Central memory CD8-positive, alpha-beta T cell (primary cell): Measurements from ENCODE around the gene SPZ1.
"Not testable (repeated sequence)": the region's sequence is repeated elsewhere in the genome, so short reads cannot be mapped to it uniquely, and the experiment has no call there.

ENCODE experiments used
- ATAC-seq: fragments of 150-1000 bp; cut with Tn5 transposase; replicated peaks from 2 replicates; pipeline ENCODE4 v1.10.0; 2022; ENCODE audit warnings: mild to moderate bottlenecking, moderate FRiP score, moderate number of reproducible peaks; ENCODE audit not compliant: poor library complexity, severe bottlenecking; ENCODE audit errors: extremely low read depth
- DNase-seq, 2 donors: peaks; one replicate each; pipeline ENCODE4 v3.0.0; 2021; ENCODE audit warnings: low spot score in 2 of 2
- H3K27ac Mint-ChIP-seq: one replicate; pipeline ENCODE4 v1.8.0; 2022; ENCODE audit warnings: low read depth, mild to moderate bottlenecking, moderate library complexity, mixed read lengths
- H3K27me3 Mint-ChIP-seq: one replicate; pipeline ENCODE4 v1.8.0; 2022; ENCODE audit warnings: mixed read lengths
- H3K36me3 Mint-ChIP-seq: one replicate; pipeline ENCODE4 v1.8.0; 2022; ENCODE audit warnings: mild to moderate bottlenecking, moderate library complexity, mixed read lengths; ENCODE audit not compliant: insufficient read depth
- H3K4me1 Mint-ChIP-seq: one replicate; pipeline ENCODE4 v1.8.0; 2022; ENCODE audit warnings: mixed read lengths
- H3K4me3 Mint-ChIP-seq: one replicate; pipeline ENCODE4 v1.8.0; 2022; ENCODE audit warnings: mild to moderate bottlenecking, moderate library complexity, mixed read lengths
- H3K9me3 Mint-ChIP-seq: one replicate; pipeline ENCODE4 v1.8.0; 2022; ENCODE audit warnings: mixed read lengths

Gene SPZ1

GRCh38 chr5:80300125-80300524, 19.7 kb upstream of the SPZ1 start:
- DNase-seq: no peak
- H3K27me3 Mint-ChIP-seq: peaks cover 7% of the 10 kb centered on the region
- peaks cover 1% of the 10 kb centered on the region for H3K36me3 Mint-ChIP-seq
- H3K27ac Mint-ChIP-seq: no peak overlapping the region
- H3K4me3 Mint-ChIP-seq: no peak overlapping the region
- no peaks in the 10 kb centered on the region for H3K4me1 Mint-ChIP-seq
- no peaks in the 10 kb centered on the region for H3K9me3 Mint-ChIP-seq
- no peak for ATAC-seq

GRCh38 chr5:80300796-80301195, 19.0 kb upstream of the SPZ1 start:
- H3K4me1 Mint-ChIP-seq, H3K27ac Mint-ChIP-seq, H3K36me3 Mint-ChIP-seq, H3K27me3 Mint-ChIP-seq, H3K4me3 Mint-ChIP-seq, H3K9me3 Mint-ChIP-seq, DNase-seq, ATAC-seq: not testable (repeated sequence)

- not testable (repeated sequence) for H3K9me3 Mint-ChIP-seq, H3K27ac Mint-ChIP-seq, H3K27me3 Mint-ChIP-seq, H3K4me1 Mint-ChIP-seq, H3K4me3 Mint-ChIP-seq, DNase-seq, ATAC-seq, H3K36me3 Mint-ChIP-seq
Observed at GRCh38 chr5:80301342-80301741, 18.5 kb upstream of the SPZ1 start.

DNA sequence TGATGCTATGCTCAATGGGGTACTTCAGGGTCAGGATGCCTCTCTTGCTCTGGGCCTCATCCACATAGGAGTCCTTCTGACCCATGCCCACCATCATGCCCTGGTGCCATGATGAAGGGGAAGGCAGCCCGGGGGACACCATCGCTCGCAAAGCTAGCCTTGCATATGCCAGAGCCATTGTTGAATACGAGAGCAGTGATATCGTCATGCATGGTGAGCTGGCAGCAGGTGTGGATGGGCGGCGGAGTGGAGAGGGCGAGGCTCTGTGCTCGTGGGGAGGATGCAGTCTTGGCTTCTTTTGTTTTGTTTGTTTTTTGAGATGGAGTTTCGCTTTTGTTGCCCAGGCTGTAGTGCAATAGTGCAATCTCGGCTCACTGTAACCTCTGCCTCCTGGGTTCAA, 17.2 kb upstream of the SPZ1 start:
- ATAC-seq (no peak), DNase-seq (no peak)
- peaks cover 7% of the 10 kb centered on the region for H3K27me3 Mint-ChIP-seq
- H3K4me1 Mint-ChIP-seq: no peaks in the 10 kb centered on the region
- H3K4me3 Mint-ChIP-seq: no peak overlapping the region
- H3K27ac Mint-ChIP-seq: no peak overlapping the region
- H3K36me3 Mint-ChIP-seq: no peaks in the 10 kb centered on the region
- no peaks in the 10 kb centered on the region for H3K9me3 Mint-ChIP-seq

DNA sequence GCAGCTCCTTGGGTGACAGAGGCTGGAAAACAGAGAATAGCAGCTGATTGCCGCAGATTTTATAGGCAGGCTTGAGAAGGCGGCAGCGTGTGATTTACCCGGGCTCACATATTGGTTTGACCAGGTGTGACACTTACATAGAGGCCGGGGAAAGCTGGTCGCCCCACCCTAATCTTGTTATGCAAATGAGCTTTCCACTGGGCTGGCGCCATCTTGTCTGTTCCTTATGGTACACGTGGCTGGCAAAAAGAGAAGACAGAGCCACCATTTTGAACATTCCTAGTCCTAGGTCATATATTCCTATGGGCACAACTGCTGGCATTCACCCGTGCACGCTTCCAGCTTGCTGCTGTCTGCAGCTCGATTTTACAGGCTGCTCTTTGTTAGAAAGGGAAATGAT, 11.3 kb upstream of the SPZ1 start:
- ATAC-seq (no peak), DNase-seq (no peak)
- H3K27ac Mint-ChIP-seq: no peak overlapping the region
- no peak overlapping the region for H3K4me3 Mint-ChIP-seq
- H3K9me3 Mint-ChIP-seq: no peaks in the 10 kb centered on the region
- no peaks in the 10 kb centered on the region for H3K36me3 Mint-ChIP-seq
- H3K27me3 Mint-ChIP-seq: no peaks in the 10 kb centered on the region
- H3K4me1 Mint-ChIP-seq: no peaks in the 10 kb centered on the region

GRCh38 chr5:80309871-80310665, 9.7 kb upstream of the SPZ1 start:
- Mint-ChIP-seq H3K36me3 (no peaks in the 10 kb centered on the region), H3K4me3 (no peak overlapping the region), H3K4me1 (no peaks in the 10 kb centered on the region), H3K27me3 (peaks cover 4% of the 10 kb centered on the region), H3K9me3 (no peaks in the 10 kb centered on the region), H3K27ac (no peak overlapping the region)
- DNase-seq: no peak
- no peak for ATAC-seq

DNA sequence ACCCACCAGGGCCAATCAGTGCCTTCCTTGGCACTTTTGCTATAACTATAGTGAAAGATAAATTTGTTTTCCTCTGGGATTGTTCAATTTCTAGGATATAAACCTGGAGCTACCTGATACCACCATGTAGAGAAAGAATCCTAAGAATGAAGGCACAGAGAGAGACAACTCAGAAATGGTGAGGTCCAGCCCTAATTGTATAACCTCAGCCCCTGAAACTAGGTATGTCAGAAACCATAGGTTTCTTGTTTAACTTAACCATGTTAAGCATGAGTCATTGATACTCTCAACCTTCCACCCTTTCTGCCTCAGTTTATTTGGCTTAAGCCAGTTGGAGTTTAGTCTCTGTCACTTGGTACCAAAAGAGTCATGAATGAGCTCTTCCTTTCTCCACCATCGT, 4.6 kb upstream of the SPZ1 start:
- ATAC-seq (no peak), DNase-seq (no peak)
- Mint-ChIP-seq H3K27ac (no peak overlapping the region), H3K9me3 (no peaks in the 10 kb centered on the region), H3K4me1 (no peaks in the 10 kb centered on the region), H3K36me3 (no peaks in the 10 kb centered on the region), H3K27me3 (peaks cover 42% of the 10 kb centered on the region), H3K4me3 (no peak overlapping the region)

- Mint-ChIP-seq H3K4me1 (no peaks in the 10 kb centered on the region), H3K27ac (no peak overlapping the region), H3K9me3 (no peaks in the 10 kb centered on the region), H3K36me3 (no peaks in the 10 kb centered on the region), H3K27me3 (peaks cover 62% of the 10 kb centered on the region), H3K4me3 (no peak overlapping the region)
- no peak for DNase-seq
- no peak for ATAC-seq
Observed at GRCh38 chr5:80318212-80318611, 1.6 kb upstream of the SPZ1 start.

- ATAC-seq (no peak), DNase-seq (no peak)
- Mint-ChIP-seq H3K4me3 (no peak overlapping the region), H3K27me3 (peaks cover 45% of the 10 kb centered on the region), H3K27ac (no peak overlapping the region), H3K4me1 (no peaks in the 10 kb centered on the region), H3K36me3 (no peaks in the 10 kb centered on the region), H3K9me3 (no peaks in the 10 kb centered on the region)
Observed at GRCh38 chr5:80324912-80325311, 5.1 kb downstream of the SPZ1 start.

DNA sequence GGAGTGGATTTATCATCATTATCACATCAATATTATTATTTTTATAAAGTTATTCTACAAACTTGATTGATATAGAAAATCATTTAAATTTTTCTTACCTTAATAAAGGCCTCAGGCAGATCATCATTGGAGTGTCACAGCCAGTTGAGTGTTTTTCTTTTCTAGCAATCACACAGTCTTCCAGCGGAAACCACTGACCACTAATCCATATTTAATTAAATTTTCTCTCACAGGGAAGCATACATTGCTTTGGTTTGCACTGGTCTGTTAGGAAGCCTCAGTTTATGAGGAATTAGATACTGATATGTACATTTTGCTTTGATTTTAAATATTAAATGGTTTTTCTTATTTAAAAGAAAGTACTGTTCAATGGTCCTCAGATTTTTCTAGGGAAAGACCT, 6.7 kb downstream of the SPZ1 start:
- Mint-ChIP-seq H3K4me1 (no peaks in the 10 kb centered on the region), H3K4me3 (no peak overlapping the region)

DNA sequence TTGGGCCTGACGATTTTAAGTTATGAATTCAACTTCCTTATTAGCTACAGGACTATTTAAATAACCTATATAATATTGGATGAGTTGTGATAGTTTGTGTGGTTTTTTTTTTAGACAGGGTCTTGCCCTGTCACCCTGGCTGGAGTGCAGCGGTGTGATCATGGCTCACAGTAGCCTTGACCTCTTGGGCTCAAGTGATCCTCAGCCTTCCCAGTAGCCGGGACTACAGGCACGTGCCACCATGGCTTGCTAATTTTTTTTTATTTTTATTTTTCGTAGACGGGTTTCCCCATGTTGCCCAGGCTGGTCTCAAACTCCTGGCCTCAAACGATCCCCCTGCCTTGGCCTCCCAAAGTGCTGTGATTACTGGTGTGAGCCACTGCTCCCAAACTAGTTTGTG, 17.6 kb downstream of the SPZ1 start:
- peaks cover 67% of the 10 kb centered on the region for H3K27me3 Mint-ChIP-seq
- no peaks in the 10 kb centered on the region for H3K9me3 Mint-ChIP-seq
- no peaks in the 10 kb centered on the region for H3K4me1 Mint-ChIP-seq
- H3K4me3 Mint-ChIP-seq: no peak overlapping the region
- ATAC-seq: no peak
- peaks cover 2% of the 10 kb centered on the region for H3K36me3 Mint-ChIP-seq
- DNase-seq: no peak
- H3K27ac Mint-ChIP-seq: no peak overlapping the region

More for the DNA sequence above, 6.7 kb downstream of the SPZ1 start:
- peaks cover 32% of the 10 kb centered on the region for H3K27me3 Mint-ChIP-seq
- ATAC-seq (no peak), DNase-seq (no peak)
- no peak overlapping the region for H3K27ac Mint-ChIP-seq
- no peaks in the 10 kb centered on the region for H3K36me3 Mint-ChIP-seq
- H3K9me3 Mint-ChIP-seq: no peaks in the 10 kb centered on the region

- peaks cover 64% of the 10 kb centered on the region for H3K27me3 Mint-ChIP-seq
- no peaks in the 10 kb centered on the region for H3K36me3 Mint-ChIP-seq
- no peak overlapping the region for H3K4me3 Mint-ChIP-seq
- DNase-seq (no peak), ATAC-seq (no peak)
- H3K9me3 Mint-ChIP-seq: no peaks in the 10 kb centered on the region
- H3K27ac Mint-ChIP-seq: no peak overlapping the region
- no peaks in the 10 kb centered on the region for H3K4me1 Mint-ChIP-seq
Observed at GRCh38 chr5:80339116-80339515, 19.3 kb downstream of the SPZ1 start.

GRCh38 chr5:80341016-80341775, 21.4 kb downstream of the SPZ1 start:
- Mint-ChIP-seq H3K4me3 (no peak overlapping the region), H3K27ac (no peak overlapping the region), H3K9me3 (no peaks in the 10 kb centered on the region), H3K4me1 (no peaks in the 10 kb centered on the region), H3K36me3 (peaks cover 2% of the 10 kb centered on the region), H3K27me3 (peaks cover 51% of the 10 kb centered on the region)
- ATAC-seq (no peak), DNase-seq (no peak)
